GM21529 (cell line): Measurements from ENCODE around the gene RAB3GAP2.
"Not testable (repeated sequence)": the region's sequence is repeated elsewhere in the genome, so short reads cannot be mapped to it uniquely, and the experiment has no call there.

Experiments
- ATAC-seq: cut with Tn5 transposase; IDR thresholded peaks from one replicate; pipeline ENCODE4 v1.9.1; 2021; ENCODE audit not compliant: unreplicated experiment

Gene RAB3GAP2

GRCh38 chr1:220287129-220287528 is 14.9 kb upstream of the RAB3GAP2 start:
- no peak for ATAC-seq

- ATAC-seq = no peak
Observed at GRCh38 chr1:220283625-220284024, 11.4 kb upstream of the RAB3GAP2 start.

- ATAC-seq = no peak
Observed at GRCh38 chr1:220281159-220281574, 8.9 kb upstream of the RAB3GAP2 start.

GRCh38 chr1:220280249-220280648 is 8.0 kb upstream of the RAB3GAP2 start:
- ATAC-seq = no peak

- no peak for ATAC-seq
Observed at GRCh38 chr1:220278991-220279390, 6.7 kb upstream of the RAB3GAP2 start.

GRCh38 chr1:220275430-220275829 is 3.2 kb upstream of the RAB3GAP2 start:
- no peak for ATAC-seq

GRCh38 chr1:220274251-220274855 is 2.1 kb upstream of the RAB3GAP2 start:
- no peak for ATAC-seq

- no peak for ATAC-seq
Observed at GRCh38 chr1:220272841-220273090, 513 bp upstream of the RAB3GAP2 start.

GRCh38 chr1:220271706-220272046 is 577 bp downstream of the RAB3GAP2 start:
- peak; percentile 5 for ATAC-seq

GRCh38 chr1:220269036-220269435 is 3.2 kb downstream of the RAB3GAP2 start:
- no peak for ATAC-seq

GRCh38 chr1:220267630-220268029 is 4.6 kb downstream of the RAB3GAP2 start:
- no peak for ATAC-seq

GRCh38 chr1:220260228-220260627 is 12.0 kb downstream of the RAB3GAP2 start:
- ATAC-seq = not testable (repeated sequence)

- not testable (repeated sequence) for ATAC-seq
Observed at GRCh38 chr1:220259756-220260155, 12.5 kb downstream of the RAB3GAP2 start.

- ATAC-seq = not testable (repeated sequence)
Observed at GRCh38 chr1:220256194-220256593, 16.1 kb downstream of the RAB3GAP2 start.

- no peak for ATAC-seq
Observed at GRCh38 chr1:220255204-220255603, 17.0 kb downstream of the RAB3GAP2 start.

GRCh38 chr1:220253290-220253689 is 19.0 kb downstream of the RAB3GAP2 start:
- ATAC-seq = not testable (repeated sequence)

GRCh38 chr1:220251272-220251671 is 21.0 kb downstream of the RAB3GAP2 start:
- no peak for ATAC-seq

- ATAC-seq = no peak
Observed at GRCh38 chr1:220250681-220251080, 21.6 kb downstream of the RAB3GAP2 start.

- ATAC-seq = no peak
Observed at GRCh38 chr1:220249522-220249921, 22.7 kb downstream of the RAB3GAP2 start.

- ATAC-seq = not testable (repeated sequence)
Observed at GRCh38 chr1:220248715-220249265, 23.5 kb downstream of the RAB3GAP2 start.

- ATAC-seq = not testable (repeated sequence)
Observed at GRCh38 chr1:220245900-220246299, 26.4 kb downstream of the RAB3GAP2 start.

GRCh38 chr1:220243947-220244346 is 28.3 kb downstream of the RAB3GAP2 start:
- no peak for ATAC-seq

- ATAC-seq = no peak
Observed at GRCh38 chr1:220241072-220241663, 31.1 kb downstream of the RAB3GAP2 start.
